MM.1S (cell line): Measurements from ENCODE around the gene ST6GAL2.

ENCODE experiments used
- DNase-seq: peaks from one replicate; pipeline ENCODE4 v3.0.0-alpha.2; 2015
- H2AFZ ChIP-seq: fragments of 300-600 bp; sonication (generic); 2 replicates; pipeline ENCODE4 v1.6.0; 2016; ENCODE audit warnings: antibody characterized with exemption, low read length
- H3F3A ChIP-seq: fragments of 300-600 bp; sonication (generic); 2 replicates; pipeline ENCODE4 v1.6.1; 2016; ENCODE audit warnings: mild to moderate bottlenecking, antibody characterized with exemption, low read length, moderate library complexity, mixed read lengths; ENCODE audit not compliant: insufficient read depth
- H3K27ac ChIP-seq: fragments of 300-600 bp; sonication (generic); 2 replicates; pipeline ENCODE4 v1.5.1; 2016; ENCODE audit warnings: mild to moderate bottlenecking, low read length
- H3K27me3 ChIP-seq: fragments of 300-600 bp; sonication (generic); replicated peaks from 2 replicates; pipeline ENCODE4 v1.6.0; 2016; ENCODE audit warnings: low read length; ENCODE audit not compliant: insufficient read depth
- H3K36me3 ChIP-seq: fragments of 300-600 bp; sonication (generic); replicated peaks from 2 replicates; pipeline ENCODE4 v1.6.1; 2016; ENCODE audit warnings: mild to moderate bottlenecking, low read length, mixed read lengths; ENCODE audit not compliant: insufficient read depth
- H3K4me1 ChIP-seq: fragments of 300-600 bp; sonication (generic); 2 replicates; pipeline ENCODE4 v1.6.1; 2016; ENCODE audit warnings: low read length, mixed read lengths
- H3K4me2 ChIP-seq: fragments of 300-600 bp; sonication (generic); 2 replicates; pipeline ENCODE4 v1.6.0; 2016; ENCODE audit warnings: low read depth, low read length
- H3K4me3 ChIP-seq: fragments of 300-600 bp; sonication (generic); 2 replicates; pipeline ENCODE4 v1.5.1; 2016; ENCODE audit warnings: low read length, mixed read lengths
- H3K79me2 ChIP-seq: fragments of 300-600 bp; sonication (generic); 2 replicates; pipeline ENCODE4 v1.6.1; 2016; ENCODE audit warnings: mixed run types, low read length, mixed read lengths
- H3K9ac ChIP-seq: fragments of 300-600 bp; sonication (generic); 2 replicates; pipeline ENCODE4 v1.6.1; 2016; ENCODE audit warnings: low read length, mixed read lengths
- H3K9me2 ChIP-seq: fragments of 300-600 bp; sonication (generic); replicated peaks from 2 replicates; pipeline ENCODE4 v1.6.1; 2016; ENCODE audit warnings: mild to moderate bottlenecking, low read length, mixed read lengths; ENCODE audit not compliant: insufficient read depth
- H3K9me3 ChIP-seq: fragments of 300-600 bp; sonication (generic); replicated peaks from 2 replicates; pipeline ENCODE4 v1.6.1; 2016; ENCODE audit warnings: mild to moderate bottlenecking, low read length, mixed read lengths; ENCODE audit not compliant: insufficient read depth
- H4K20me1 ChIP-seq: fragments of 300-600 bp; sonication (generic); 2 replicates; pipeline ENCODE4 v1.6.1; 2016; ENCODE audit warnings: mild to moderate bottlenecking, low read length, moderate library complexity, mixed read lengths; ENCODE audit not compliant: insufficient read depth
- CTCF ChIP-seq: fragments of 300-600 bp; sonication (generic); IDR thresholded peaks from 2 replicates; pipeline ENCODE4 v1.5.1; 2016; ENCODE audit warnings: antibody characterized with exemption, low read length, mixed read lengths
- EZH2 ChIP-seq: fragments of 300-600 bp; sonication (generic); optimal IDR thresholded peaks from 2 replicates; pipeline ENCODE3; 2017; ENCODE audit warnings: low read depth, mild to moderate bottlenecking, antibody characterized with exemption, low read length, mixed read lengths
- EZH2phosphoT487 ChIP-seq: fragments of 300-600 bp; sonication (generic); IDR thresholded peaks from 2 replicates; pipeline ENCODE4 v1.6.1; 2018; ENCODE audit warnings: antibody characterized with exemption, low read length

ST6GAL2 gene

GRCh38 chr2:106882673-106883072 is 3.3 kb downstream of the ST6GAL2 start:
- H3K9me3 ChIP-seq, result no peaks in the 10 kb centered on the region
- H3K36me3 ChIP-seq, result no peaks in the 10 kb centered on the region
- H3K27me3 ChIP-seq, result no peaks in the 10 kb centered on the region
- H4K20me1 ChIP-seq, result no peaks in the 10 kb centered on the region
- no peak overlapping the region for H3K4me3 ChIP-seq
- no peak overlapping the region for H3K4me2 ChIP-seq
- no peak for TF ChIP-seq EZH2phosphoT487
- H3K27ac ChIP-seq, result no peak overlapping the region
- H3F3A ChIP-seq, result no peaks in the 10 kb centered on the region
- H2AFZ ChIP-seq, result no peak overlapping the region
- H3K9me2 ChIP-seq, result no peaks in the 10 kb centered on the region
- no peak overlapping the region for H3K9ac ChIP-seq
- H3K4me1 ChIP-seq, result no peaks in the 10 kb centered on the region
- H3K79me2 ChIP-seq, result no peaks in the 10 kb centered on the region
- no peak for DNase-seq

GRCh38 chr2:106878206-106878605 is 7.8 kb downstream of the ST6GAL2 start:
- H3K9ac ChIP-seq, result no peak overlapping the region
- H2AFZ ChIP-seq, result no peak overlapping the region
- H3K9me3 ChIP-seq, result no peaks in the 10 kb centered on the region
- no peak for TF ChIP-seq CTCF
- no peak for TF ChIP-seq EZH2phosphoT487
- TF ChIP-seq EZH2, result no peak
- H3K27me3 ChIP-seq, result no peaks in the 10 kb centered on the region
- no peaks in the 10 kb centered on the region for H4K20me1 ChIP-seq
- no peaks in the 10 kb centered on the region for H3K9me2 ChIP-seq
- H3K4me3 ChIP-seq, result no peak overlapping the region
- H3K36me3 ChIP-seq, result no peaks in the 10 kb centered on the region
- H3K4me2 ChIP-seq, result no peak overlapping the region
- H3K27ac ChIP-seq, result no peak overlapping the region
- H3K79me2 ChIP-seq, result no peaks in the 10 kb centered on the region
- H3F3A ChIP-seq, result no peaks in the 10 kb centered on the region
- no peaks in the 10 kb centered on the region for H3K4me1 ChIP-seq
- no peak for DNase-seq

GRCh38 chr2:106876699-106877098 is 9.3 kb downstream of the ST6GAL2 start:
- no peak for DNase-seq
- Histone ChIP-seq H3K4me3 (no peak overlapping the region), H3K27ac (no peak overlapping the region), H3K9ac (no peak overlapping the region), H3K36me3 (no peaks in the 10 kb centered on the region), H3K4me1 (no peaks in the 10 kb centered on the region), H3K27me3 (no peaks in the 10 kb centered on the region), H3K4me2 (no peak overlapping the region), H3K9me2 (no peaks in the 10 kb centered on the region), H3K79me2 (no peaks in the 10 kb centered on the region), H3K9me3 (no peaks in the 10 kb centered on the region), H3F3A (no peaks in the 10 kb centered on the region), H4K20me1 (no peaks in the 10 kb centered on the region), H2AFZ (no peak overlapping the region)
- TF ChIP-seq EZH2, result no peak
- no peak for TF ChIP-seq CTCF
- no peak for TF ChIP-seq EZH2phosphoT487

GRCh38 chr2:106869512-106870275 is 16.3 kb downstream of the ST6GAL2 start:
- TF ChIP-seq EZH2phosphoT487 (no peak), CTCF (no peak), EZH2 (no peak)
- no peaks in the 10 kb centered on the region for H3K9me3 ChIP-seq
- no peak for DNase-seq

More at GRCh38 chr2:106869512-106870275, 16.3 kb downstream of the ST6GAL2 start:
- H3F3A ChIP-seq, result no peaks in the 10 kb centered on the region
- H3K4me1 ChIP-seq, result no peaks in the 10 kb centered on the region
- no peaks in the 10 kb centered on the region for H3K79me2 ChIP-seq
- no peak overlapping the region for H3K4me3 ChIP-seq
- H4K20me1 ChIP-seq, result no peaks in the 10 kb centered on the region
- no peak overlapping the region for H3K4me2 ChIP-seq
- no peaks in the 10 kb centered on the region for H3K9me2 ChIP-seq
- H3K9ac ChIP-seq, result no peak overlapping the region
- H2AFZ ChIP-seq, result no peak overlapping the region
- H3K27me3 ChIP-seq, result no peaks in the 10 kb centered on the region
- no peaks in the 10 kb centered on the region for H3K36me3 ChIP-seq
- no peak overlapping the region for H3K27ac ChIP-seq
